Activated CD8-positive, alpha-beta memory T cell treated with anti-CD3 and anti-CD28 coated beads, Interleukin-2, amount 50 U/mL, for 48 hours (primary cell): ENCODE data around the gene SGF29.
"Not testable (repeated sequence)": the region's sequence is repeated elsewhere in the genome, so short reads cannot be mapped to it uniquely, and the experiment has no call there.

ENCODE experiments used
- DNase-seq: peaks from one replicate; pipeline ENCODE4 v3.0.0-alpha.2; 2020

SGF29 gene

GRCh38 chr16:28534542-28535373 is 19.0 kb upstream of the SGF29 start:
- no peak for DNase-seq

GRCh38 chr16:28537076-28537475 is 16.6 kb upstream of the SGF29 start:
- no peak for DNase-seq

GRCh38 chr16:28537964-28538732 is 15.6 kb upstream of the SGF29 start:
- no peak for DNase-seq

GRCh38 chr16:28538733-28539596 is 14.8 kb upstream of the SGF29 start, which contains the start of gene NUPR1:
TSS of gene NUPR1 (minus strand) at chr16:28538974. CDS start at chr16:28538907, 67 bp downstream.
- no peak for DNase-seq

- no peak for DNase-seq
Observed at GRCh38 chr16:28540346-28540745, 13.4 kb upstream of the SGF29 start.

GRCh38 chr16:28542646-28543045 is 11.1 kb upstream of the SGF29 start:
- DNase-seq = no peak

- no peak for DNase-seq
Observed at GRCh38 chr16:28543072-28543471, 10.6 kb upstream of the SGF29 start.

GRCh38 chr16:28544998-28545397 is 8.7 kb upstream of the SGF29 start:
- DNase-seq = no peak

GRCh38 chr16:28545964-28546363 is 7.8 kb upstream of the SGF29 start:
- DNase-seq = not testable (repeated sequence)

GRCh38 chr16:28546626-28547025 is 7.1 kb upstream of the SGF29 start:
- DNase-seq = no peak

GRCh38 chr16:28548306-28548802 is 5.4 kb upstream of the SGF29 start:
- no peak for DNase-seq

- DNase-seq = no peak
Observed at GRCh38 chr16:28549301-28549899, 4.3 kb upstream of the SGF29 start.

- DNase-seq = no peak
Observed at GRCh38 chr16:28554634-28555423, 1.1 kb downstream of the SGF29 start.

GRCh38 chr16:28555561-28555960 is 1.8 kb downstream of the SGF29 start:
- DNase-seq = no peak

GRCh38 chr16:28556914-28557320 is 3.2 kb downstream of the SGF29 start:
- DNase-seq = no peak

GRCh38 chr16:28558456-28558855 is 4.7 kb downstream of the SGF29 start:
- no peak for DNase-seq

- no peak for DNase-seq
Observed at GRCh38 chr16:28561557-28562187, 8.0 kb downstream of the SGF29 start.

GRCh38 chr16:28562199-28562598 is 8.5 kb downstream of the SGF29 start:
- DNase-seq = no peak

- no peak for DNase-seq
Observed at GRCh38 chr16:28563218-28563617, 9.5 kb downstream of the SGF29 start.

GRCh38 chr16:28566233-28566925 is 12.7 kb downstream of the SGF29 start:
- DNase-seq = not testable (repeated sequence)
